Endometrial microvascular endothelial cells (primary cell): ENCODE measurements around the gene OSBPL7. TPM values are rescaled to one million over a fixed set of nuclear protein-coding genes. Genes with fewer than 3 reads are reported as not detected.

Experiments used
- in situ Hi-C: cut with HindIII; loops from 2 replicates; pipeline ENCODE4 v1.10.0; 2017; ENCODE audit warnings: low sequenced_read_pairs, low pct_unique_long_range_greater_than_20kb; ENCODE audit errors: inconsistent ontology term
- total RNA-seq: library from RNA; depleted of rRNA; stranded (reverse); fragments of >200 nt; gene quantifications from one replicate; pipeline ENCODE4 v1.2.3, GENCODE V29; 2015; ENCODE audit errors: inconsistent ontology term

The OSBPL7 gene
- total RNA-seq, 1 donor from 2014 or later: 13.6 TPM

- in situ Hi-C loops: no loop called here
Observed at GRCh38 chr17:47850373-47850691, 28.7 kb upstream of the OSBPL7 start.

DNA sequence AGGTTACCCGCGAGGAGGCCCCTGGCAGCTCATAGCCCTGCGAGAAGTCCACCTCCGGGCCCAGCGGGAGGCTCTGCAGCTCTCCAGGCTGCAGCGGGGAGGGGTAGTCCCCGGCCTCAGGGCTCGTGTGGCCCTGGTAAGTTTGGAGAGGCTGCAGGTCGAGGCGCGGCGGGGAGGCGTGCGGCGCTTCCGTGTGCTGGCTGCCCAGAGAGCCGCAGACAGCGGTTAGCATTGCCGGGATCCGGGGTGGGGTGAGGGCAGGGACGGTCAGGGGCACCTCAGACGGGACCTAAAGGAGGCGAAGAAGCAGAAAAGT lies 26.6 kb upstream of the OSBPL7 start:
- in situ Hi-C loops: no loop called here

DNA sequence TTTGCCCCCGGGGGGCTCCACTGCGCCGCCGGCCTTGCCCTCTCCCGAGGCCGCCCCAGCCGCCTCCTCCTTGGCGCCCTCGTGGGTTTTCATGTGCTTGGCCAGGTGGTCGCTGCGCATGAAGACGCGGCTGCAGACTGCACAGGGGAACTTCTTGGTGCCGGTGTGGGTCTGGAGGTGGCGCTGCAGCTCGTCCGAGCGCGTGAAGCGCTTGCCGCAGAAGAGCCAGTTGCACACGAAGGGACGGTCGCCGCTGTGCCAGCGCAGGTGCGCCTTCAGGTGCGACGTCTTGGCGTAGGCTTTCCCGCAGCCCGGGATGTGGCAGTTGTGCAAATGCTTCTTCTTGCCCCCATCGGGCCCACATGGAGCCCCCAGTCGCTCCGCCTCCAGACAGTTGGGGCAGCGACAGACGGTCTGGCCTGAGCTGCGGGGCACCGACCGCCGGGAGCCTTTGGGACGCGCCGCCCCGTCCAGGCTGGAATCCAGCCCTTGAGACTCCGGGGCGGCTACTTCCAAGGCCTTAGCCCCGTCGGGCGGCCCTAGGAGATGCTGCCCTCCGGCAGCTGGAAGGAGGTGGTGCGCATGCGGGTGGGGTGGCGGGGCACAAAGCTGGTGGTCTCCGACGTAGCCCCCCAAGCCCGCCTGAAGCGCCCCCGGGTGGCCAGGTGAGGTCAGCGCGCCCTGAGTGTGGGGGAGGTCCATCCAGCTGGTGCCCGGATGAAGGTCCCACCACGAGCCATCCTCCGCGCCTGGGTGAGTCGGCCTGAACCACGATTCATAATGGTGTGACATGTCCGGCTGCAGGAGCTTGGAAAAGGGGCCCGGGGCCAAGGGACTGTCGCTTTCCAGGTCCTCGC lies 26.0 kb upstream of the OSBPL7 start:
- in situ Hi-C loops: no loop called here

GRCh38 chr17:47846716-47847340 lies 25.2 kb upstream of the OSBPL7 start:
- in situ Hi-C loops: no loop called here

GRCh38 chr17:47845716-47846075 lies 24.1 kb upstream of the OSBPL7 start:
- in situ Hi-C loops: no loop called here

GRCh38 chr17:47844814-47845715 lies 23.5 kb upstream of the OSBPL7 start:
- in situ Hi-C loops: no loop called here

DNA sequence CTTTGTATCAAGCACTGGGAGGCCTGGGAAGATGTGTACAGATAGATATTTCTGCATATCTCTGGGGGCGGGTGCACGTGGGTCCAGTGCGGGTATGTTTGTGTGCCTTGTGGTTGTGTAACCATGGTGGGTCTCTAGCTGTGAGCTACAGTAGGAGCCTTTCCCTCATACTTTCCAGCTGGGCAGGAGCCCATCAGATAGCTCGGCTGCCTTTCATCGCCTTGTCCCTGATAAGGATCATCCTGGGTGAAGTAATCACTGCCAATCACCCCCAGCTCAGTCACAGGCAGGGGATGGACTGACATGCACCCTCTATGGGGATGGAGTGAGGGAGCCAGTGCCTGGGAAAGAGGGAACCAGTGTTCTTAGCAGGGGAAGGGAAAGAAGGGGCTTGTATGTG lies 22.6 kb upstream of the OSBPL7 start:
- in situ Hi-C loops: no loop called here

- in situ Hi-C loops: no loop called here
Observed at GRCh38 chr17:47843391-47843730, 21.8 kb upstream of the OSBPL7 start.

- in situ Hi-C loops: no loop called here
Observed at GRCh38 chr17:47841488-47842291, 20.1 kb upstream of the OSBPL7 start.

- in situ Hi-C loops: no loop called here
Observed at GRCh38 chr17:47840742-47841487, 19.3 kb upstream of the OSBPL7 start, which contains the start of gene SCRN2. Gene SCRN2, minus strand, starts transcription at chr17:47841273. Its CDS starts 430 bp downstream, at chr17:47840843.

- in situ Hi-C loops: no loop called here
Observed at GRCh38 chr17:47840001-47840741, 18.6 kb upstream of the OSBPL7 start.

DNA sequence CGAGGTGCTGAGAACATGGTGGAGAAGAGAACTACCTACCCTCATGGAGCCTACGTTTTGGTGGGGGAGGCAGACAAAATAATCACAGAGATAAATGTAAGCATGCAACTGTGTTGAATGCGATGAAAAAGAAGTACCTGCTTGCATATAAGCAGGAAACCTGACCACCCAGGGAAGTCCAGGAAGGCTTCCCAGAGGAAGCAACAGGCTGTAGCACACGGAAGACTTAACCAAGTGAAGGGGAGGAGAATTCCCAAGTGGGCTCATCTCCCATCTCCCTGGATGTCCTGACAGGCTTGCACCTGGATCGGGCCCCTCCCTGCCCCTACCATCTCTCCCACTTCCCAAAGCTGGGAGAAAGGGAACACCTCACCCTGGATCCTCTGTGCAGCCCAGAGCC lies 17.5 kb upstream of the OSBPL7 start:
- in situ Hi-C loops: no loop called here

DNA sequence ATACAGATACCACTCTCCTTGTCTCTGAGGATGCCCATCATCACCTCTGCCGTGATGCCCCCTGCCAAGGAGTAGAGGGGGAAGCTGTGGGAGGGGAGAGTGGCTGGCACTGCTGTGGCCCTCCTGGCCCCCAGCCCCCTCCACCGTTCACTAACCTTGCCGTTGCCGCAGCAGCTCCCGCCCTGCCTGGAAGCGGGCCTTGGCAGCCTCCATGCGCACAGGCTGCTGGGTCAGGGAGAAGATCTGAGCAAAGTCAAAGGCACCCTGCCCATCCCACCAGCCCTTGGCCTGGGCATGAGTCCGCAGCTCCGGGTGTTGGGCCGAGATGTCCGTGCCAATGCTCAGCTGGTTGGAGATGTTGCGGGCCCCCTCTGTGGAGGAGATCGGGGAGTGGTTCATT lies 17.0 kb upstream of the OSBPL7 start:
- in situ Hi-C loops: no loop called here

DNA sequence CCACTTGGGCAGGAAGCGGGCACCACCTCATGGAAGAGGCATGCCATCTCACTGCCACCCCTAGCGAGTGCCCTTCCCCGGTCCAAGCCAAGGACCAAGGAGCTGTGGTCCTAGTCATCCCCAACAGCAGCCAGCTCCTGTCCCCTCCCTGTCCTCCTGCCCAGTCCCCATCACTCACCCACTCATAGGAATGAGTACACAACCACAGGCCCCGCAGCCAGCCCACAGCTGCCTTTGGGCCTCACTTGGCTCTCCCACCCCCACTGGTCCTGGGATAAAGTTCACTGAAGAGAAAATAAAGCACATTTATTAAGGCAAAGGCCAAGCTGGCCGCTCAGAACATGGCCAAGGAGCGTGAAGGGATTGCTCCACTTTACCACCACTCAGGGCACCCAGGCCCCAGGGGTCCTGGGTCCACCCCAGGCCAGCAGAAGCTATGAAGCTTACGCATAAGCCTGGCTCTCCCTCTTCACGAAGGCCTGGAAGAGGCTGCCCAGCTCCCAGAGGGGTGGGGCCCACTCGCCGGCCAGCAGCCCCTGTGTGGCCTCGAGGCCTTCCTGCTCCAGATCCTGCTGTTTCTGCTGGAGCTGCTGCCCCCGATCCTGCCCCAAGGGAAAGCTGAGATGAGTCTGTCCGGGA lies 15.9 kb upstream of the OSBPL7 start:
- in situ Hi-C loops: no loop called here

GRCh38 chr17:47836601-47837000 lies 15.0 kb upstream of the OSBPL7 start:
- in situ Hi-C loops: no loop called here

DNA sequence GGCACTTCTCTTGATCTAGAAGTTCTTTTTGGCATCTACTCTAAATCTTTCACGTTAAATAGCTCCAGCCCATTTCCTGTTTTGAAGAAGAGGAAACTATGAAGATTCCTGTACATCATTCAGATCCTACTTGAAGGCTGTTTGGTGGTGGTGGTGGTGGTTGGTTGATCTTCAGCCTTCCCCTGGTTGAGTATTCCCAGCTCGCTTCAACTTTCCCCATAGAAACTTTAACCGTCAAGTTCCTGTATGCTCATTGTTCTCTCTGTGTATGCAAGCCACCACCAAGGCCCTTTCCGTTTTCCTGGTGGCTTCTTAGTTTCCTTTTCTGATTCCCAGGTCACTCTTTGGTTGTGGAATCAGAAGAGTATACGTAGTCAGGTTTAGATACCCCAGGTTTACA lies 13.2 kb upstream of the OSBPL7 start:
- in situ Hi-C loops: no loop called here

- in situ Hi-C loops: no loop called here
Observed at GRCh38 chr17:47831934-47832327, 10.3 kb upstream of the OSBPL7 start.
